HTERT RPE-1 (cell line): ENCODE data around the gene BRCA1.
"Not testable (repeated sequence)": the region's sequence is repeated elsewhere in the genome, so short reads cannot be mapped to it uniquely, and the experiment has no call there.

ENCODE experiments used
- in situ Hi-C: fragments of 300-500 bp; cut with MboI; formaldehyde crosslinking; loops from 4 replicates; pipeline ENCODE4 v1.14.3; 2020; ENCODE audit warnings: low sequenced_read_pairs

Gene BRCA1

GRCh38 chr17:43006639-43007551 lies 118.3 kb downstream of the BRCA1 start, which contains the start of gene IFI35:
Gene IFI35, plus strand, starts transcription at chr17:43006784. Its CDS starts 164 bp downstream, at chr17:43006948.
- in situ Hi-C loops = no loop called here

GRCh38 chr17:43003542-43004172 lies 121.5 kb downstream of the BRCA1 start:
- in situ Hi-C loops = no loop called here

DNA sequence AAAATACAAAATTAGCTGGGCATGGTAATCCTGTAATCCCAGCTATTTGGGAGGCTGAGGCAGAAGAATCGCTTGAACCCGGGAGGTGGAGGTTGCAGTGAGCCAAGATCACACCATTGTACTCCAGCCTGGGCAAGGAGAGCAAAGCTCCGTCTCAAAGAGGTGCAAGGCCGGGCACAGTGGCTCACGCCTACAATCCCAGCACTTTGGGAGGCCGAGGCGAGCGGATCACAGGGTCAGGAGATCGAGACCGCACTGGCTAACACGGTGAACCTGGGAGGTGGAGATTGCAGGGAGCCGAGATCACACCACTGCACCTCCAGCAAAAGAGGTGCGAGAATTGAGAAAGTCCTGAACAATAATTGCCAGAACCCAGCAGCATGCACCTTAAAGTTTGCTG lies 124.3 kb downstream of the BRCA1 start:
- in situ Hi-C loops = not testable (repeated sequence)

- in situ Hi-C loops = no loop called here
Observed at GRCh38 chr17:42999003-42999525, 126.1 kb downstream of the BRCA1 start.

GRCh38 chr17:42997984-42998938 lies 126.9 kb downstream of the BRCA1 start, which contains the start of gene RPL27:
Gene RPL27, plus strand, starts transcription at chr17:42998419. Its CDS starts 332 bp downstream, at chr17:42998751.
- in situ Hi-C loops = no loop called here

GRCh38 chr17:42997390-42997983 lies 127.7 kb downstream of the BRCA1 start:
- in situ Hi-C loops = no loop called here
